ENCODE measurements around the gene SPINT4. TPM values are rescaled to one million over a fixed set of nuclear protein-coding genes. Genes with fewer than 3 reads are reported as not detected.
"Not testable (repeated sequence)": the region's sequence is repeated elsewhere in the genome, so short reads cannot be mapped to it uniquely, and the experiment has no call there.

Gene SPINT4
- total RNA-seq = not detected

- ATAC-seq (no peak), DNase-seq (ENCODE audit: low spot score) (no peak)
Observed at GRCh38 chr20:45722047-45722446, at the start of gene SPINT4. SPINT4 (plus strand) TSS chr20:45722347; CDS start chr20:45722368, 21 bp downstream.

- ATAC-seq (no peak), DNase-seq (ENCODE audit: low spot score) (no peak)
Observed at GRCh38 chr20:45672765-45673164, 49.4 kb upstream of the SPINT4 start.

- ATAC-seq = no peak
Observed at GRCh38 chr20:45679650-45680049, 42.5 kb upstream of the SPINT4 start.

GRCh38 chr20:45685896-45686295, 36.3 kb upstream of the SPINT4 start:
- DNase-seq (ENCODE audit: low spot score) = no peak

More at GRCh38 chr20:45679650-45680049, 42.5 kb upstream of the SPINT4 start:
- no peak for DNase-seq (ENCODE audit: low spot score)

GRCh38 chr20:45693346-45693745, 28.8 kb upstream of the SPINT4 start:
- not testable (repeated sequence) for ATAC-seq; DNase-seq (ENCODE audit: low spot score)

More at GRCh38 chr20:45685896-45686295, 36.3 kb upstream of the SPINT4 start:
- ATAC-seq = no peak

- ATAC-seq = no peak
- DNase-seq (ENCODE audit: low spot score) = no peak
Observed at GRCh38 chr20:45695496-45695895, 26.7 kb upstream of the SPINT4 start.

- DNase-seq (ENCODE audit: low spot score) = no peak
- ATAC-seq = no peak
Observed at GRCh38 chr20:45701104-45701503, 21.0 kb upstream of the SPINT4 start.

GRCh38 chr20:45701873-45702272, 20.3 kb upstream of the SPINT4 start, which contains the start of gene WFDC13:
WFDC13 (plus strand) TSS chr20:45702038; CDS start chr20:45702124, 86 bp downstream.
- ATAC-seq (no peak), DNase-seq (ENCODE audit: low spot score) (no peak)

- DNase-seq (ENCODE audit: low spot score) (no peak), ATAC-seq (no peak)
Observed at GRCh38 chr20:45704969-45705637, 17.0 kb upstream of the SPINT4 start, which contains the start of gene WFDC10B. WFDC10B (minus strand) TSS chr20:45705019; CDS start chr20:45685992, 19,027 bp downstream.

GRCh38 chr20:45716141-45716688, 5.9 kb upstream of the SPINT4 start:
- DNase-seq (ENCODE audit: low spot score); ATAC-seq: not testable (repeated sequence)

- peak; percentile 57 for DNase-seq (ENCODE audit: low spot score)
- peak; percentile 94 for ATAC-seq
Observed at GRCh38 chr20:45725134-45725533, 3.0 kb downstream of the SPINT4 start.

- DNase-seq (ENCODE audit: low spot score) (no peak), ATAC-seq (no peak)
Observed at GRCh38 chr20:45727044-45727443, 4.9 kb downstream of the SPINT4 start.

- ATAC-seq = no peak
- no peak for DNase-seq (ENCODE audit: low spot score)
Observed at GRCh38 chr20:45732199-45732598, 10.1 kb downstream of the SPINT4 start.

GRCh38 chr20:45735552-45735951, 13.4 kb downstream of the SPINT4 start:
- no peak for DNase-seq (ENCODE audit: low spot score)
- no peak for ATAC-seq

- DNase-seq (ENCODE audit: low spot score) (no peak), ATAC-seq (no peak)
Observed at GRCh38 chr20:45735988-45736387, 13.8 kb downstream of the SPINT4 start.

GRCh38 chr20:45742596-45742995, 20.4 kb downstream of the SPINT4 start:
- ATAC-seq = no peak
- no peak for DNase-seq (ENCODE audit: low spot score)

GRCh38 chr20:45745015-45745414, 22.9 kb downstream of the SPINT4 start:
- DNase-seq (ENCODE audit: low spot score) (no peak), ATAC-seq (no peak)

- no peak for ATAC-seq
- DNase-seq (ENCODE audit: low spot score) = no peak
Observed at GRCh38 chr20:45751721-45752120, 29.6 kb downstream of the SPINT4 start.

- ATAC-seq (no peak), DNase-seq (ENCODE audit: low spot score) (no peak)
Observed at GRCh38 chr20:45752746-45753145, 30.6 kb downstream of the SPINT4 start.

GRCh38 chr20:45758096-45758495, 35.9 kb downstream of the SPINT4 start:
- no peak for DNase-seq (ENCODE audit: low spot score)
- ATAC-seq = no peak

GRCh38 chr20:45759921-45760320, 37.8 kb downstream of the SPINT4 start:
- DNase-seq (ENCODE audit: low spot score); ATAC-seq: not testable (repeated sequence)

GRCh38 chr20:45761966-45762365, 39.8 kb downstream of the SPINT4 start:
- DNase-seq (ENCODE audit: low spot score); ATAC-seq: not testable (repeated sequence)

All from left lobe of liver (tissue), 2 donors.